DMS 273 (cell line): ENCODE results near the gene DICER1.
"Not testable (repeated sequence)": the region's sequence is repeated elsewhere in the genome, so short reads cannot be mapped to it uniquely, and the experiment has no call there.

ENCODE experiments used
- DNase-seq: peaks from one replicate; lab custom pipeline; 2025; ENCODE audit not compliant: unreplicated experiment; lab: John Stamatoyannopoulos, UW

Gene DICER1

GRCh38 chr14:95185033-95185766, 27.9 kb upstream of the DICER1 start:
- peak; percentile 22 for DNase-seq

GRCh38 chr14:95184413-95184790, 27.1 kb upstream of the DICER1 start:
- no peak for DNase-seq

- no peak for DNase-seq
Observed at GRCh38 chr14:95183532-95184412, 26.4 kb upstream of the DICER1 start.

GRCh38 chr14:95183082-95183481, 25.8 kb upstream of the DICER1 start:
- DNase-seq = no peak

GRCh38 chr14:95182379-95182778, 25.1 kb upstream of the DICER1 start:
- no peak for DNase-seq

GRCh38 chr14:95180966-95181741, 23.8 kb upstream of the DICER1 start:
- no peak for DNase-seq

GRCh38 chr14:95175670-95176069, 18.3 kb upstream of the DICER1 start:
- DNase-seq = not testable (repeated sequence)

- DNase-seq = no peak
Observed at GRCh38 chr14:95174184-95174792, 17.0 kb upstream of the DICER1 start.

- DNase-seq = no peak
Observed at GRCh38 chr14:95173518-95173917, 16.2 kb upstream of the DICER1 start.

GRCh38 chr14:95167177-95167576, 9.8 kb upstream of the DICER1 start:
- DNase-seq = no peak

GRCh38 chr14:95165517-95165916, 8.2 kb upstream of the DICER1 start:
- no peak for DNase-seq

- no peak for DNase-seq
Observed at GRCh38 chr14:95164506-95164905, 7.2 kb upstream of the DICER1 start.

- DNase-seq = no peak
Observed at GRCh38 chr14:95163666-95164065, 6.3 kb upstream of the DICER1 start.

- DNase-seq = no peak
Observed at GRCh38 chr14:95163132-95163531, 5.8 kb upstream of the DICER1 start.

GRCh38 chr14:95162641-95163040, 5.3 kb upstream of the DICER1 start:
- DNase-seq = no peak

- no peak for DNase-seq
Observed at GRCh38 chr14:95157048-95157326, 342 bp downstream of the DICER1 start.

- DNase-seq = peak; percentile 71
Observed at GRCh38 chr14:95156161-95157047, 925 bp downstream of the DICER1 start.

- no peak for DNase-seq
Observed at GRCh38 chr14:95155045-95155444, 2.3 kb downstream of the DICER1 start.

- DNase-seq = no peak
Observed at GRCh38 chr14:95153866-95154265, 3.5 kb downstream of the DICER1 start.

GRCh38 chr14:95151561-95151960, 5.8 kb downstream of the DICER1 start:
- DNase-seq = no peak
